ENCODE results near the gene GPBP1.
A peak's percentile ranks its signal among the peaks of the same experiment; 100 is the strongest.

Gene GPBP1

DNA sequence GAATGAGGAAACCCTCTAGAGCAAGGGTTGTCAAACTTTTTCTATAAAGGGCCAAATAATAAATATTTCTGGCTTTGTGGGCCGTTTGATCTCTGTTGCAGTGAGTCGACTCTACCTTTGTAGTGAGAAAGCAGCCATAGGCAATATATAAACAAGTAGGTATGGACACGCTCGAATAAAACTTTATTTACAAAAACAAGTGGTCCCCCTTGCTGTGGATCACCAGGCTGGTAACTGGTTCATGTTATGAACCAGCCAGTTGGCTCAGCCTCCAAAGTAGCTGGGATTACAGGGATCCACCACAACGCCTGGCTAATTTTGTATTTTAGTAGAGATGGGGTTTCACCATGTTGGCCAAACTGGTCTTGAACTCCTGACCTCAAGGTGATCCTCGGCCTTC lies 118.5 kb downstream of the GPBP1 start:
- H3K9me2 ChIP-seq (replicated peaks; ENCODE audit: insufficient read depth, low read length) = no peaks in the 10 kb centered on the region
- H3K79me2 ChIP-seq (ENCODE audit: low read length) = no peaks in the 10 kb centered on the region
- no peak overlapping the region for H3K4me2 ChIP-seq (ENCODE audit: low read depth, low read length)
- no peak overlapping the region for H3K9ac ChIP-seq (ENCODE audit: low read length)
- no peaks in the 10 kb centered on the region for H3K9me3 ChIP-seq (replicated peaks; ENCODE audit: insufficient read depth, low read length)
- no peak for DNase-seq
- no peak overlapping the region for H3K27ac ChIP-seq (ENCODE audit: low read length)
- H3K4me3 ChIP-seq (ENCODE audit: low read length) = no peak overlapping the region
- TF ChIP-seq EZH2 (optimal IDR thresholded peaks at IDR 0.05; ENCODE audit: low read depth, low read length) (no peak), EZH2phosphoT487 (IDR thresholded peaks at IDR 0.05; ENCODE audit: low read length) (no peak)
- TF ChIP-seq, protein P1, sequence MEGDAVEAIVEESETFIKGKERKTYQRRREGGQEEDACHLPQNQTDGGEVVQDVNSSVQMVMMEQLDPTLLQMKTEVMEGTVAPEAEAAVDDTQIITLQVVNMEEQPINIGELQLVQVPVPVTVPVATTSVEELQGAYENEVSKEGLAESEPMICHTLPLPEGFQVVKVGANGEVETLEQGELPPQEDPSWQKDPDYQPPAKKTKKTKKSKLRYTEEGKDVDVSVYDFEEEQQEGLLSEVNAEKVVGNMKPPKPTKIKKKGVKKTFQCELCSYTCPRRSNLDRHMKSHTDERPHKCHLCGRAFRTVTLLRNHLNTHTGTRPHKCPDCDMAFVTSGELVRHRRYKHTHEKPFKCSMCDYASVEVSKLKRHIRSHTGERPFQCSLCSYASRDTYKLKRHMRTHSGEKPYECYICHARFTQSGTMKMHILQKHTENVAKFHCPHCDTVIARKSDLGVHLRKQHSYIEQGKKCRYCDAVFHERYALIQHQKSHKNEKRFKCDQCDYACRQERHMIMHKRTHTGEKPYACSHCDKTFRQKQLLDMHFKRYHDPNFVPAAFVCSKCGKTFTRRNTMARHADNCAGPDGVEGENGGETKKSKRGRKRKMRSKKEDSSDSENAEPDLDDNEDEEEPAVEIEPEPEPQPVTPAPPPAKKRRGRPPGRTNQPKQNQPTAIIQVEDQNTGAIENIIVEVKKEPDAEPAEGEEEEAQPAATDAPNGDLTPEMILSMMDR (IDR thresholded peaks at IDR 0.05; ENCODE audit: low read length) = no peak
- H4K20me1 ChIP-seq (ENCODE audit: insufficient read depth, low read length) = no peaks in the 10 kb centered on the region
- no peaks in the 10 kb centered on the region for H3K36me3 ChIP-seq (replicated peaks; ENCODE audit: insufficient read depth, low read length)
- no peaks in the 10 kb centered on the region for H3F3A ChIP-seq (ENCODE audit: insufficient read depth, low read length)
- no peak overlapping the region for H2AFZ ChIP-seq (ENCODE audit: low read length)
- H3K27me3 ChIP-seq (replicated peaks; ENCODE audit: insufficient read depth, low read length) = no peaks in the 10 kb centered on the region
- no peaks in the 10 kb centered on the region for H3K4me1 ChIP-seq (ENCODE audit: low read length)

DNA sequence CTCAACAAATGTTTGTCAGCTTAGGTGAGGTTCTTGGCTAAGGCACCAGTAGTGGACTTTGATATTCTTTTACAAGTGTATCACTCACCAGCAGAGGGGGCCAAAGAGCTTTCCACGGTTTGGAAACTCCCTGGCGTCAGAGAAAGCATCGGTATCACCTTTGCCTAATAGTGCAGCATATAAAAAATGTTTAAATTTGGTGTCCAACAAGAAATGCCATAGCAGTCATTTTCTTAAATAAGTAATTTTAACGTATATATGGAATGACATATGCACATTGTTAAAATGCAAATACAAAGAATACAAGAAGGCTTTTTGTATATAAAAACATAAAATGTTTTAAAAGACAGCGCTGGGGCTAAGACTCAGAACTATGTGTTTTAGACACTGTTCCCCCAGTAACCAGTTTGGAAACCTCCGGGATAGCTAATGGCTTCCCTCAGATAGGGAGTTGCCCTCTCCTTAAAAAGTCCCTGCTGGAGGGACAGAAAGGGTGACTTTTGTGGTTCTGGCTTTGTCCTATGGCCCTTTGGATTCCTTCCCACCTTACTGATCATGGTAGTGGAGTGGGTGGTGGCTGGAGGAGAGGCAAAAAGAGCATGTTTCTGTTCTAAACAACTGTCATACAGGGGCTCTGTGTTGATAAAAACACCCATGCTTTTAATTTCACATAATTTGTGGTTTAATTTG lies 124.6 kb downstream of the GPBP1 start:
- H3K36me3 ChIP-seq (replicated peaks; ENCODE audit: insufficient read depth, low read length) = no peaks in the 10 kb centered on the region
- no peaks in the 10 kb centered on the region for H3K27me3 ChIP-seq (replicated peaks; ENCODE audit: insufficient read depth, low read length)
- H3K9ac ChIP-seq (ENCODE audit: low read length) = no peak overlapping the region
- no peaks in the 10 kb centered on the region for H3K9me3 ChIP-seq (replicated peaks; ENCODE audit: insufficient read depth, low read length)
- H3F3A ChIP-seq (ENCODE audit: insufficient read depth, low read length) = 0 out of 2 replicates have a peak, but pooled peaks cover 4% of the 10 kb centered on the region
- no peak overlapping the region for H3K27ac ChIP-seq (ENCODE audit: low read length)
- H3K4me2 ChIP-seq (ENCODE audit: low read depth, low read length) = peak overlapping the region; percentile 62
- no peaks in the 10 kb centered on the region for H3K9me2 ChIP-seq (replicated peaks; ENCODE audit: insufficient read depth, low read length)
- peak overlapping the region; percentile 42 for H2AFZ ChIP-seq (ENCODE audit: low read length)
- TF ChIP-seq EZH2 (optimal IDR thresholded peaks at IDR 0.05; ENCODE audit: low read depth, low read length) (no peak), EZH2phosphoT487 (IDR thresholded peaks at IDR 0.05; ENCODE audit: low read length) (no peak)
- TF ChIP-seq, protein P1 (IDR thresholded peaks at IDR 0.05; ENCODE audit: low read length) = peak; percentile 78
- H3K79me2 ChIP-seq (ENCODE audit: low read length) = no peaks in the 10 kb centered on the region
- H4K20me1 ChIP-seq (ENCODE audit: insufficient read depth, low read length) = no peaks in the 10 kb centered on the region
- peak overlapping the region; percentile 22 for H3K4me3 ChIP-seq (ENCODE audit: low read length)
- DNase-seq = peak; percentile 90
- peaks cover 15% of the 10 kb centered on the region for H3K4me1 ChIP-seq (ENCODE audit: low read length)

DNA sequence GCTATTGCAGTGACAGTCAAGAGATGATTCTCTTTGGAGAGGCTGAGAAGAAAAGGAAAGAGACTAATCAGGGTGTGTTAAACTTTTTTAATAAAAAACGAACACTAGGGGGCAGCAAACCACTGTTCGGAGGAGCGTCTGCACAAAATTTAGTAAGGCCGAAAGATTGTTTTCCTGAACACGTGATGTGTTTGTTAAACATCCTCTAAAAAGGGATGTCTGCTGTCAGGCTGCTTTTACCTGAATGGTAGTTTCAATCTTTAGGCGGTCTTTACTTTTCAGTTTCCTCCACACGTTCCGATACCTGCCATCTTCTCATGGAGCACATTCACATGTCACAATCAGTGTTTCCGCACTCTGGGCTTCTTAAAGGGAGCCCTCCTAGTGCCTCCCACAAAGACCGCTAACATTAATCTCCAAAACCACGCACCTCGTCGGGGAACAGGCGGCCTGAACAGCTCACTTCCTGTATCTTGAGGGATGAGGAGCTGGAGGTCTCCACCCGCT lies 125.2 kb downstream of the GPBP1 start:
- H2AFZ ChIP-seq (ENCODE audit: low read length) = peak overlapping the region; percentile 42
- no peaks in the 10 kb centered on the region for H3K36me3 ChIP-seq (replicated peaks; ENCODE audit: insufficient read depth, low read length)
- H3K27ac ChIP-seq (ENCODE audit: low read length) = peak overlapping the region; percentile 2; the same call in 1 of the 2 replicates
- H3K4me3 ChIP-seq (ENCODE audit: low read length) = peak overlapping the region; percentile 22
- peak; percentile 79 for DNase-seq
- no peaks in the 10 kb centered on the region for H3K27me3 ChIP-seq (replicated peaks; ENCODE audit: insufficient read depth, low read length)
- H3K4me2 ChIP-seq (ENCODE audit: low read depth, low read length) = peak overlapping the region; percentile 62
- H3K9me3 ChIP-seq (replicated peaks; ENCODE audit: insufficient read depth, low read length) = no peaks in the 10 kb centered on the region
- peaks cover 15% of the 10 kb centered on the region for H3K4me1 ChIP-seq (ENCODE audit: low read length)
- no peak overlapping the region for H3K9ac ChIP-seq (ENCODE audit: low read length)
- TF ChIP-seq, protein P1 (IDR thresholded peaks at IDR 0.05; ENCODE audit: low read length) = peak; percentile 65
- no peak for TF ChIP-seq EZH2 (optimal IDR thresholded peaks at IDR 0.05; ENCODE audit: low read depth, low read length)
- H3K79me2 ChIP-seq (ENCODE audit: low read length) = no peaks in the 10 kb centered on the region
- H3F3A ChIP-seq (ENCODE audit: insufficient read depth, low read length) = 0 out of 2 replicates have a peak, but pooled peaks cover 4% of the 10 kb centered on the region
- H3K9me2 ChIP-seq (replicated peaks; ENCODE audit: insufficient read depth, low read length) = no peaks in the 10 kb centered on the region
- no peaks in the 10 kb centered on the region for H4K20me1 ChIP-seq (ENCODE audit: insufficient read depth, low read length)
